Activated naive CD8-positive, alpha-beta T cell treated with anti-CD3 and anti-CD28 coated beads, Interleukin-2, amount 50 U/mL, for 24 hours (primary cell): ENCODE results near the gene ADAMTS15.

Experiments used
- ATAC-seq: fragments of 150-1000 bp; cut with Tn5 transposase; one replicate; pipeline ENCODE4 v1.10.0; 2021
- DNase-seq: peaks from one replicate; pipeline ENCODE4 v3.0.0; 2021
- H3K27ac Mint-ChIP-seq: one replicate; pipeline ENCODE4 v1.8.0; 2021; ENCODE audit warnings: mild to moderate bottlenecking, mixed read lengths
- H3K27me3 Mint-ChIP-seq: one replicate; pipeline ENCODE4 v1.8.0; 2021; ENCODE audit warnings: mixed read lengths
- H3K36me3 Mint-ChIP-seq: one replicate; pipeline ENCODE4 v1.8.0; 2021; ENCODE audit warnings: low read depth, mixed read lengths
- H3K4me1 Mint-ChIP-seq: one replicate; pipeline ENCODE4 v1.8.0; 2021; ENCODE audit warnings: mixed read lengths
- H3K4me3 Mint-ChIP-seq: one replicate; pipeline ENCODE4 v1.8.0; 2021; ENCODE audit warnings: mild to moderate bottlenecking, moderate library complexity, mixed read lengths
- H3K9me3 Mint-ChIP-seq: one replicate; pipeline ENCODE4 v1.8.0; 2021; ENCODE audit warnings: mixed read lengths

Gene ADAMTS15

DNA sequence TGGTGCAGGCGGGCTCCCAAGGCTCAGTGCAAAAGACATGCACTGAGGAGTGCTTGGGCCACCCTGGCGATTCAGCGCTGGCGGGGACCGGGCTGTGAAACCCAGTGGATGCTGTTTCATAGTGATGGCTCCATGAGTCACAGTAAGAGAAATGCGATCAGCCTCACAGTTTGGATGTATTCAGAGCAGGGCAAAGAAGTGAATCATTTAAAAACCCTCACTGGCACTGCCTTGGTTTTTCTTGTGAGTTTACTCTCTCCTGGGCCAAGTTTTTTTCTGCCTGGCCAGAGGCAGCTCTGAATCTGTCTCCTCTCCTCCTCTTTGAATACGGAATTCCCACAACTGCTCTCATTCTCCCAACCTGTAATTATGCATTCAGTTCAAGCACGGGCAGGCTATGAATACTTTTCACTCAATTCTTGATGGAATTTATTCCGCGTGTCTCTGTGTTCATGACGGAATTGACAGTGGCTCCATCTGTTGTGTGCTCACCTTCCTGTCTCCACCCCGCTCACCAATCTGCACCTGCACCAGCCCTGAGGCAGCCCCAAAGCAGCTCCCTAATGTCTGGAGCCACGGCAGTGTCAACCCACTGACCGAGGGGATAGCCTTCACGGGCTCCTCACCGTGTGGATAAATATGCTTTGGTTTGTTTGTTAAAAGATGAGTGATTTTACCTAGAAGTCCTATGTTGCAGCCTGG is 34.9 kb upstream of the ADAMTS15 start:
- DNase-seq, result no peak
- H3K9me3 Mint-ChIP-seq, result no peaks in the 10 kb centered on the region
- H3K36me3 Mint-ChIP-seq, result no peaks in the 10 kb centered on the region
- ATAC-seq, result peak; percentile 53
- H3K4me3 Mint-ChIP-seq, result no peak overlapping the region
- no peak overlapping the region for H3K27ac Mint-ChIP-seq
- H3K4me1 Mint-ChIP-seq, result peaks cover 3% of the 10 kb centered on the region
- peaks cover 12% of the 10 kb centered on the region for H3K27me3 Mint-ChIP-seq

DNA sequence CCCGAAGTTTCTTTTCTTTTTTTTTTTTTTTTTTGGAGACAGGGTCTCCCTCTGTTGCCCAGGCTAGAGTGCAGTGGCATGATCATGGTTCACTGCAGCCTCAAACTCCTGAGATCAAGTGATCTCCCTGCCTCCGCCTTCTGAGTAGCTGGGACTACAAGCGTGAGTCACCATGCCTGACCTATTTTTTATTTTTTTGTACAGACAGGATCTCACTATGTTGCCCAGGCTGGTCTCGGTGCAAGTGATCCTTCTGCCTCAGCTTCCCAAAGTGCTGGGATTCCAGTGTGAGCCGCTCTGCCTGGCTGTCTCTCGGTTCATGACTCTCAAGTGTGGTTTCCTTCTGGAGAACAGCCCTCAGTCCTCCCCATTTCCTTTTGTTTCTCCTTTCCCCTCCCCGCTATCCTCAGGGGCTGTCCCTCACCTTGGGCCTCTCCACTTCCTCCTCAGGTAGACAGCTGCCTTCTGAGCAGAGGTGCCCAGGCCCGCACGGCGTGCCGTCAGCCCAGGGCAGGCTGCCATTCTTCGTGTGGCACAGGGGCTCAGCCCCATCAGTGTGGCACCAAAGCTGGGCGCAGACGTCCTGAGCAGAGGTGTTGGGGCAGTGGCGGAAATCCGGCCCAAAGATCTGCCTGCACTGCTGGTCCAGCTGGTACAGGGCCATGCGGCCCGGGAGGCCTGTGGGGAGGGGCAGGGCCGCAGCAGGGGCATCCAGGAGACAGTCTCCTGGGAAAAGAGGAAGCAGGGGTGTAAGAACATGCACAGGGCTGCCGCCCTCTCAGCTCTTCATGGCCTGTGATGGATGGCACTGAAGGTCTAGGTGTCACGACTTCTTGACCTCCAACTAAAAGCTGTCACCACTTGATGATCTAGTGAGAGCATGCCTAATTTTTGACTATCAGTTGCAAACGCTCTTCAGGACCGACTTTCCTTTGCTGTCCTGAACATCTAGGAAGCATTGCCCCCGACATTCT is 34.1 kb upstream of the ADAMTS15 start:
- Mint-ChIP-seq H3K27ac (no peak overlapping the region), H3K4me1 (peaks cover 3% of the 10 kb centered on the region), H3K9me3 (no peaks in the 10 kb centered on the region), H3K36me3 (no peaks in the 10 kb centered on the region), H3K27me3 (peaks cover 7% of the 10 kb centered on the region), H3K4me3 (no peak overlapping the region)
- ATAC-seq (no peak), DNase-seq (no peak)

DNA sequence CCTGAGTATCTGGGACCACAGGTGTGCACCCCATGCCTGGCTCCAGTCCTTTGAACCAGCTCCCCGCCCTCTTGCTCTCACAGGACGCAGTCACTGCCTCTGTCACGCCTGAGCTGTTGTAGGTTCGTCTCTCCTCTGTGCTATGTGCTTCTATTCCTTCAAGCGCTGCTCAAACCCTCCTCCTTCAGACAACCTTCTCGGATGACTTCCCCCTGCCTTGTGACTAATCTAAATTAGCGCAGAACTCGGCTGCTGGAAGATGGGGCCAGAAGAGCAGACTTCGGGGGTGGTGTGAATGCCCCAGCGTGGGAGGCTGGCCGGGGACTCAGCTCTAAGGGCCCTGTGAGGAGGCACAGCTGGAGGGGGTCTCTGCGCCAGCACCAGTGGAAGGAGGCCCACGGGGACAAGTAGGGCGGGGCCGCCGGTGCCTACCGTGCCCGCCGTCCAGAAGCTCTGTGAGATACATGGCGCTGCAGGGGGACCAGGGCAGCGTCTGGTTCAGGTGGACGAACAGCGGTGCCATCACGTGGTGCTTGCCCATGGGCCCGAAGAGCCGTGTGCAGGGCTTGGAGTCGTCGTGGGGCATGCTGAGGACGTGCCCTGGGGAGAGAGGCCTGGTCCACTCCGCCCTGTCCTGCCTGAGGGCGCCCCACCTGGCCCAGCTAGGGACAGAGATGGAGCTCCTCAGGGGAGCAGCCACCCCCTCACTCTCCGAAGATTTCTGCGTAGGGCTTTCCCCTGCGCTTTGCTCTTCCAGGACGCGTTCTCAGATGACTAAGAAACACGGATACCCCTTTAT is 32.5 kb upstream of the ADAMTS15 start:
- Mint-ChIP-seq H3K9me3 (no peaks in the 10 kb centered on the region), H3K27me3 (peaks cover 7% of the 10 kb centered on the region), H3K36me3 (no peaks in the 10 kb centered on the region), H3K4me3 (no peak overlapping the region), H3K4me1 (peaks cover 3% of the 10 kb centered on the region), H3K27ac (no peak overlapping the region)
- DNase-seq (no peak), ATAC-seq (no peak)

DNA sequence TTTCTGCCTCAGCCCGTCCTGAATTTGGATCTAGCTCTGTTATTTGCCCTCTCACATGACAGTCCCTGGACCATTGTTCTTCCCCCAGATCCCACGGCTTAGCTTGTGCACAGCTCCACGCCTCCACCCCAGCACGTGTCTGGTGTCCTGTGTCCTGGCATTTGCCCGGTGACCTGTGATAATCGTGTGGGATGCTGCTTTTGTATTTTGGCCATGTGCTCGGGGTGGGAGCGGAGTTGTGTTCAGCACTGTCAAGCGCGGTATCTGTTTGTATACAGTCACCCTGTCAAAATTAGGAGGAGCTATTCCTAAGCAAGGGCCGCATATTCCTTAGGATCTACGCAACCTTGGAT is 31.9 kb upstream of the ADAMTS15 start:
- Mint-ChIP-seq H3K27me3 (peaks cover 7% of the 10 kb centered on the region), H3K4me3 (no peak overlapping the region), H3K9me3 (no peaks in the 10 kb centered on the region), H3K27ac (no peak overlapping the region), H3K4me1 (peaks cover 3% of the 10 kb centered on the region), H3K36me3 (no peaks in the 10 kb centered on the region)
- DNase-seq (no peak), ATAC-seq (no peak)

DNA sequence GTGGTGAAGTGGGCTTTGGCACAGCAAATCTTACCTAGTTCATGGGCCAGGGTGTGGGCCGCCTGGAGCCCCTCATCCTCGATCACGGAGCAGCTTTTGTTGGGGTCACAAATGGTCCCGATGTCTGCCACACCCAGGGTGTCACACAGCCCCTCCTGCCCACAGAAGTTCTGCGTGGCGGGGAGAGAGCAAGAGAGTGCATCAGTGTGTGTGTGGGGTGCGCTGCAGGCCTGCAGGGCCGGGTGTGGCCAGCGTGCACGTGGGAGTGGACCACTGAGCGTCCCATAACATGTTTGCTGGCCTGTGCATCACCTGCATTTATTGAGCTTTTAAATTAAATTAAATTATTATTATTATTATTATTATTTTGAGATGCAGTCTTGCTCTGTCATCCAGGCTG is 31.5 kb upstream of the ADAMTS15 start:
- Mint-ChIP-seq H3K27ac (no peak overlapping the region), H3K9me3 (no peaks in the 10 kb centered on the region), H3K36me3 (no peaks in the 10 kb centered on the region), H3K4me3 (no peak overlapping the region), H3K27me3 (peaks cover 7% of the 10 kb centered on the region), H3K4me1 (peaks cover 3% of the 10 kb centered on the region)
- ATAC-seq, result no peak
- no peak for DNase-seq

DNA sequence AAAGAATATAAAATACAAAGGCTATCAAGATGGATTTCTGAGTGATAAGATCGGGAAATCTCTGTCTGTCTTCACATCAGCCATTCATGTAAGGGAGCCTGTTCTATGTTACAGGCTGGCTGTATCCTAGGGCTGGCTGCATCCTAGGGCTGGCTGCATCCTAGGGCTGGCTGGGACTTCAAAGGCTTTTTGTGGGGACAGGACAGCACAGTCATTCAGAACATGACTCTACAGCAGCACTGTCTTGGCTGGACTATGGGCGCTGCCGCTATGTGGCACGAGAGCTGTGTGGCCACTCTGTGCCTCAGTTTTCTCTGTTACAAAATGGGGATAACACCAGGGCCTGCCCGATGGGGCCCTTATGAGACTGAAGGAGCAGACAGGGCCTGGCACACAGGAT is 30.2 kb upstream of the ADAMTS15 start:
- no peak overlapping the region for H3K4me3 Mint-ChIP-seq
- ATAC-seq (no peak), DNase-seq (no peak)
- H3K27me3 Mint-ChIP-seq, result peaks cover 7% of the 10 kb centered on the region
- H3K27ac Mint-ChIP-seq, result no peak overlapping the region
- H3K9me3 Mint-ChIP-seq, result no peaks in the 10 kb centered on the region
- no peaks in the 10 kb centered on the region for H3K36me3 Mint-ChIP-seq
- H3K4me1 Mint-ChIP-seq, result peaks cover 3% of the 10 kb centered on the region

DNA sequence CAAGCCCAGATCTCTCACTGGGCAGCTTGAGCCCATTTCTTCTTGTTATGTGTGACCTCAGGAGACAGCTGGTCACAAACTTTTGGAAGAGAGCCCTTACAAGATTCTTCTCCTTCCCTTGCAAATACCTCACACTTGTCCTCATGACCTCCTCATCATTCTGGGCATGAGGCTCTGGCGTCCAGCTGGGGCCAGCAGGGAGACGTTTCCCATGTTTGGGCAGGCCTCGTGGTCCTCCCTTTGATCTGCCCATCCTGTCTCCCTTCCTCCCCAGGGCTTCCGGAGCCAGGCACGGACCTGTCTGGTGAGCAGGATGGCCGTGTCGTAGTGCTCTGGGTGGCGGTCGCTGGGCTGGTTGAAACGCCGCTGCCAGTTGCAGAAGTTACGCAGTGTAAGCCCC is 29.7 kb upstream of the ADAMTS15 start:
- ATAC-seq, result no peak
- H3K36me3 Mint-ChIP-seq, result no peaks in the 10 kb centered on the region
- H3K4me3 Mint-ChIP-seq, result no peak overlapping the region
- H3K27me3 Mint-ChIP-seq, result peaks cover 7% of the 10 kb centered on the region
- no peak for DNase-seq
- H3K27ac Mint-ChIP-seq, result no peak overlapping the region
- peaks cover 3% of the 10 kb centered on the region for H3K4me1 Mint-ChIP-seq
- no peaks in the 10 kb centered on the region for H3K9me3 Mint-ChIP-seq

DNA sequence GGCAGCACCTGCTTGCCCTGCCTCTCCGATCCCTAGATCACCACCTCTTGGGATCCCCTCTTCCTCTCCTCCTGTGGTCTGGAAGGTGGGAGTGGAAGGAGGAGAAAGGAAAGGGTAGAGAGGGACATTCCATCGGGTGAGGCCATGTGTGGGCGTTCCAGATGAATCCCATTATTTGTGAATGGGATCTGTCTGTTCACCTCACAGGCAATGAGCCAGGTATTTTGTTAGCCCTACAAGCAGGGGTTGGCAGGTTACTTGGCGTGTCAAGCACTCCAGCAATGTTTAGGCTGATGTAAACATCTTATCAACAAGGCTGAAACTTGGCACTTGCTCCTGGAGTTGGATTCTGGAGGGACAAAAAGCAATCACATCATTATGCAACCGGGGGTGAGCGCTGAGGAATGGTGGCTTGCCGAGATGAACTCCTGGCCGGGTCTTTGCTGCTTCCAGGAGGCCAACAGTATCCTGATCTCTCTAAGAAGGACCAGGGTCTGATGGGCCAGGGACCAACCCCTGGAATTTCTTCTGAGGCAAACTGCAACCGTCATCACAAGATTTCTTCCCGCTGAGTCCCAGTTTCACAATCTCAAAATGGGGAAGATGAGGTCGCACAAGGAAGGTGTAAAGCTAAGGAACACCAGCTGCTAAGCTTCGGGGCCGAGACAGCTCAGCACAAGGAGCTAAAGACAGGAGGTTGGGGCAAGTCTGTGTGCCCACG is 27.8 kb upstream of the ADAMTS15 start:
- Mint-ChIP-seq H3K9me3 (no peaks in the 10 kb centered on the region), H3K27me3 (peaks cover 21% of the 10 kb centered on the region), H3K36me3 (no peaks in the 10 kb centered on the region), H3K4me3 (no peak overlapping the region), H3K27ac (no peak overlapping the region), H3K4me1 (no peaks in the 10 kb centered on the region)
- ATAC-seq (no peak), DNase-seq (no peak)

DNA sequence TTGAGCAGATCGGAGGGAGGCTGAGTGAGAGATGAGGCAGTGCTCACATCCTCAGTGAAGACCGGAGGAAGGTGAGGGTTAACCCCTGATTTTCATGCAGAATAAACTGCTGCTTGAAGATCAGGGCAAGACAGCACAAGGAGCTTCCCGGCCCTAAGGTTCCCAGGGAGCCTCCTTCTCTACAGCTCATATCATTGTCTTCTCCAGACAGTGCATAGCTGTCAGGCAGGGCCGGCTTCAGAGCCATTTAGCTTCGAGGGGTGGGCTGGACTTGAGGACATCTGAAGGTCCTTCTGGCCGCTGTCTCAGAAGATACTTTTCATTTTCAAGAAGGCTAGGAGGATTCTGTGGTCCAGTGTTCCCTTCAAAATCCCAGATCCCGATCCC is 27.3 kb upstream of the ADAMTS15 start:
- DNase-seq (no peak), ATAC-seq (no peak)
- Mint-ChIP-seq H3K36me3 (no peaks in the 10 kb centered on the region), H3K9me3 (no peaks in the 10 kb centered on the region), H3K27me3 (peaks cover 24% of the 10 kb centered on the region), H3K4me3 (no peak overlapping the region), H3K4me1 (no peaks in the 10 kb centered on the region), H3K27ac (no peak overlapping the region)

DNA sequence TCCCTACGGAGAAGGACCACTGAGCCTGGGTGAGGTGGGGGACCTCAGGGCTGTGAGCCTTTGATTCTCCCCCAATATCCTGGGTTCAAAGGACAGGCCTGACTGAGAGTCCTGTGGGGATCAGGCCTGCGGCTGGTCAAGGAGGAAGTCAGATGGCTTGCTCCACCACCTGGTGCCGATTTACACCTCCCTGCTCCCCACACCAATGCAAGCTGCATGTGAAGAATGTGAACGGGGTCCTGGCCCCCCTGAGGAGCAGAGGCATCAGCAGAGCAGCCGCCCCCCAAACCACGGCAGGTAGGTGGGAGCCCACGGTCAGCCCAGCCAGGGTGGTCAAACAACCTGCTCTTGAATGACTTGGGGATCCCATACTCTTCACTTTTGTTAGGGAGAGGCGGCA is 26.7 kb upstream of the ADAMTS15 start:
- no peak for DNase-seq
- no peak overlapping the region for H3K27ac Mint-ChIP-seq
- ATAC-seq, result no peak
- H3K36me3 Mint-ChIP-seq, result no peaks in the 10 kb centered on the region
- no peaks in the 10 kb centered on the region for H3K4me1 Mint-ChIP-seq
- H3K27me3 Mint-ChIP-seq, result peaks cover 30% of the 10 kb centered on the region
- no peak overlapping the region for H3K4me3 Mint-ChIP-seq
- no peaks in the 10 kb centered on the region for H3K9me3 Mint-ChIP-seq

DNA sequence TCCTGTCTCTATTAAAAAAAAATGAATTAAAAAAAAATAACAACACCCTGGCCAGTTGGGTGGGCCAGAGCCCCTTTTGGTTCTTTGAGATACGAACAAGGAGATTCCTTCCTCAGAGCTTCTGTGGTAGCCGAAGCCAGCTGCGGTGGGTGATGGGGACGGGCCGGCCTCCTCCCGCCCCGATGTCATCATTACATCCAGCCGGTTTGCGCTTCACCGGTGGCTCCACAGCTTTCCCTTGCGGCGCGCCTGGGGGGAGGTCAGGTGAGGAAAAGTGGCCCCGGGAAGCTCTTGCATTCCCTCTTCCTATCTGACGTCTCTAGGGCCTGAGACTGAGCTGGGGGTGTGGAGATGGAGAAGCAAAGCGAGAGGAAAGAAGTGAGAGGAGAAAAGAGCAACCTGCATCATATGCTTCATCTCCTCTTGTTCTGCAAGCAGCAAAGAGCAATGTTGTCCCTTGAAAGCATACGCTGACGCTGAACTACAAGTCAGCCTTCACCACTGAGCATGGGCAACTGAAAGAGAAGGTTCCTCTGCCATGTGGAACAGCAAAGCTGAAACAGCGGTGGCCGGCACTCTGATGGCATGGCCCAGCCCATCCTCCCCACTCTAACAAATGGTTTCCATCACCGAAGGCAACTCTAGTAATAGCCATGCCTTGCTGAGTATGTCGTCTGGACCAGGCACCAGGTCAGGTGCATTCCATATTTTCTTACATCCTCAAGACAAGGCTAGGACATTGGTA is 26.0 kb upstream of the ADAMTS15 start:
- DNase-seq (no peak), ATAC-seq (no peak)
- no peaks in the 10 kb centered on the region for H3K4me1 Mint-ChIP-seq
- no peak overlapping the region for H3K4me3 Mint-ChIP-seq
- no peaks in the 10 kb centered on the region for H3K36me3 Mint-ChIP-seq
- no peaks in the 10 kb centered on the region for H3K9me3 Mint-ChIP-seq
- H3K27me3 Mint-ChIP-seq, result peaks cover 37% of the 10 kb centered on the region
- H3K27ac Mint-ChIP-seq, result no peak overlapping the region

DNA sequence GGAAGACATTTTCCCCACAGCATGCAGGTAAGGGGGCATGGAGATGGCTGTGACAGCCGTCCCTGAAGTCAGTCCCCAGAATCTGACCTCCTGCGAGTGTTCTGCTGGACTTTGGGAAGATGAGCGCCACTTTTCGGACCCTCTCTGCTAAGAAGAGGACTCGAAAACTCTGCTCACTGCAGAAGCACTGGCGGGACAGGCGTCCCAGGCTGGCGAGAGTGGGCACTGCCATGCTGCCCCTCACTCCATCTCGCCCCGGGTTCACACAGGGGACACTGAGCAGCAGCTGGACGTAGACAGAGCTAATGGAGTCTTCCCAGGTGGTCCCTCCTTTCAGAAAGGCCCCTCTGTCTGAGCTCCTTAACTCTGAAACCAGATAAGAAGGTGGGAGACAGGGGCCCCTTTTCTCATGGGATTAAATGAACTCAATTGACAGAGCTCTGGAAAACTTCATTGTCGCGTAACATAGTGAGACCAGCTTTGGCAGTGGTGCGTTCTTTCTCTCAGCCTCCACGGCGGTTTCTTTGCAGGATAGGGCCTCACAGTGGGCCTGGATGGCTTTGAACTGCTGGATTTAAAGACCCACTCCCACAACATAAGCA is 24.8 kb upstream of the ADAMTS15 start:
- Mint-ChIP-seq H3K4me1 (peaks cover 2% of the 10 kb centered on the region), H3K9me3 (no peaks in the 10 kb centered on the region), H3K27ac (no peak overlapping the region), H3K36me3 (no peaks in the 10 kb centered on the region), H3K27me3 (peaks cover 40% of the 10 kb centered on the region), H3K4me3 (no peak overlapping the region)
- no peak for DNase-seq
- ATAC-seq, result no peak

DNA sequence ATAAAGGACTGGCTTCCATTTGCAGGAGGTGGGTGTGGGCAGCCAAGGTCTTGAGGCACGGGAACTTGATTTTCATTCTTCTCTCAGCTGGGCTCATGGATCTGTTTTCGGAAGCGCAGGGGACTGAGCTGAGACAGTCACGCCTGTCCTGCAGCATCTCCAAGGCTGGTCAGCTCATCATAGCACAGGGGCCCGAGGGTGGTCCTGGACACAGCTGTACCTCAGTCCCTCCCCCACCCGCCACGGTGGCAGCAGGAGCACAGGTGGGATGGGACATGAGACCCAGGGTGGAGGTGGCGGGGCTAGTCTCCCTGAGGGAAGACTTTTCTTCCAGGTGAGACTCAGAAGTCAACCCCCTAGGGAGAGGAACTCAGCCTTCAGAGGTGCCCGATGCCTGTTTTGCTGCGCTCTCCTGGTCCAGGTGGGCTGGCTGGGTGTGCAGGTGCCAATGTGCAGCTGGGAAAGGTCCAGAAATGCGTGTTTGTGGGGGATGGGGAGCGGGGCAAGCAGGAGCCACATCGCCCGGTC is 23.8 kb upstream of the ADAMTS15 start:
- Mint-ChIP-seq H3K4me1 (peaks cover 7% of the 10 kb centered on the region), H3K36me3 (no peaks in the 10 kb centered on the region), H3K4me3 (no peak overlapping the region), H3K9me3 (no peaks in the 10 kb centered on the region), H3K27me3 (peaks cover 50% of the 10 kb centered on the region), H3K27ac (no peak overlapping the region)
- ATAC-seq (no peak), DNase-seq (no peak)
